GM12872 (cell line): ENCODE data around the gene FASTKD2.

Experiments used
- TF ChIP-seq, protein P1 (sequence below): IDR thresholded peaks from 3 replicates; pipeline ENCODE4 v1.5.1; 2011; ENCODE audit warnings: low read depth, mild to moderate bottlenecking, low read length, moderate library complexity; ENCODE audit not compliant: insufficient read depth

FASTKD2 gene

DNA sequence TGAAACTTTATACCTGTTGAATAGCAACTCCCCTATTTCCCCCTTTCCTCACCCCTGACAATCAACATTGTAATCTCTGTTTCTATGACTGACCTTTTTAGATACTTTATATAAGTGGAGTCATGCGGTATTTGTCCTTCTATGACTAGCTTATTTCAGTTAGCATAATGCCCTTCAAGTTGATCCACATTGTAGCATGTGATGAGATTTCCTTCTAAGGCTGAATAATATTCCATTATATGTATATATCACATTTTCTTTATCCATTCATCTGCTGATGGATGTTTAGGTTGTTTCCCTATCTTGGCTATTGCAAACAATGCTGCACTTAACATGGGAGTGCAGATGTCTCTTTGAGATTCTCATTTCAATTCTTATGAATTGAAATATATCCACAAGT, 9.5 kb downstream of the FASTKD2 start:
- TF ChIP-seq, protein P1, sequence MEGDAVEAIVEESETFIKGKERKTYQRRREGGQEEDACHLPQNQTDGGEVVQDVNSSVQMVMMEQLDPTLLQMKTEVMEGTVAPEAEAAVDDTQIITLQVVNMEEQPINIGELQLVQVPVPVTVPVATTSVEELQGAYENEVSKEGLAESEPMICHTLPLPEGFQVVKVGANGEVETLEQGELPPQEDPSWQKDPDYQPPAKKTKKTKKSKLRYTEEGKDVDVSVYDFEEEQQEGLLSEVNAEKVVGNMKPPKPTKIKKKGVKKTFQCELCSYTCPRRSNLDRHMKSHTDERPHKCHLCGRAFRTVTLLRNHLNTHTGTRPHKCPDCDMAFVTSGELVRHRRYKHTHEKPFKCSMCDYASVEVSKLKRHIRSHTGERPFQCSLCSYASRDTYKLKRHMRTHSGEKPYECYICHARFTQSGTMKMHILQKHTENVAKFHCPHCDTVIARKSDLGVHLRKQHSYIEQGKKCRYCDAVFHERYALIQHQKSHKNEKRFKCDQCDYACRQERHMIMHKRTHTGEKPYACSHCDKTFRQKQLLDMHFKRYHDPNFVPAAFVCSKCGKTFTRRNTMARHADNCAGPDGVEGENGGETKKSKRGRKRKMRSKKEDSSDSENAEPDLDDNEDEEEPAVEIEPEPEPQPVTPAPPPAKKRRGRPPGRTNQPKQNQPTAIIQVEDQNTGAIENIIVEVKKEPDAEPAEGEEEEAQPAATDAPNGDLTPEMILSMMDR: no peak

DNA sequence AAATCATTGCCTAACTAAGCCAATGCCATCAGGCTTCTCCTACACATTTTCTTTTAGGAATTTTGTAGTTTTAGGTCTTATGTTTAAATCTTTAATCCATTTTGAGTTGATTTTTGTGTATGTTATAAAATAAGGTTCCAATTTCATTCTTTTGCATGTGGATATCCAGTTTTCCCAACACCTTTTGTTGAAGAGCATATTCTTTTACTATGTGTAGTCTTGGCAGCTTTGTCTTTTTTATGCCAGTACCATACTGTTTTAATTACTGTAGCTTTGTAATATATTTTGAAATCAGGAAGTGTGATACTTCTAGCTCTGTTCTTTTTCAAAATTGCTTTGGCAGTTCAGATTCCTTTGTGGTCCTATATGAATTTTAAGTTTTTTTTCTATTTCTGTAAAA, 11.0 kb downstream of the FASTKD2 start:
- TF ChIP-seq, protein P1: no peak

DNA sequence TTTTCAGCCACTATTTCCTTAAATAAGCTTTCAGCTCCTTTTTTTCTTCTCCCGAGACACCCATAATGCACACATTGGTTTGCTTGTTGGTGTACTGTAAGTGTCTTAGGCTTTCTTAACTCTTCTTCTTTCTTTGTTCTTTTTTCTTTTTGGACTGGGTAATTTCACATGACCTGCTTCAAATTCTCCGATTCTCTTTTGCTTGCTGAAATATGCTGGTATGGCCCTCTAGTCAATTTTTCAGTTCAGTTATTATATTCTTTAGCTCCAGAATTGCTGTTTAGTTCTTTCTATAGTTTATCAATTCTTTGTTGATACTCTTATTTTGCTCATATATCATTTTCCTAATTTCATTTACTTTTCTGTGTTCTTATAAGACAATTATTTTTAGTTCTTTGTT, 15.3 kb downstream of the FASTKD2 start:
- TF ChIP-seq, protein P1: no peak

DNA sequence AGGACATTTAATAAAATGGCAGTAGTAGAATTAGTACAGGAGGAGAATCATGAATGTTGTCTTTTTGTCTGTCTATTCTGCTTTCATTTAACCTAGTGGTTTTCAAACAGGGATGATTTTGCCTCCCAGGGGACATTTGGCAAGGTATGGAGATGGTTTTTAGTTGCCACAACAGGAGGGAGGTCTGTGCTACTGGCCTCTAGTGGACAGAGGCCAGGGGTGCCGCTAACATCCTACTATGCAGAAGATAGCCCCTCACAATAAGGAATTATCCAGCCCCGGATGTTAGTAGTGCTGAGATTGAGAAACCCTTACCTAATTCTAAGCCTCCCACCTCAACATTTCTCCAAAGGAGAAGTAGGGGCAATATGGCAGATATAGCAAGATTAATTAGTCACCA, 18.3 kb downstream of the FASTKD2 start:
- TF ChIP-seq, protein P1: peak; percentile 61

DNA sequence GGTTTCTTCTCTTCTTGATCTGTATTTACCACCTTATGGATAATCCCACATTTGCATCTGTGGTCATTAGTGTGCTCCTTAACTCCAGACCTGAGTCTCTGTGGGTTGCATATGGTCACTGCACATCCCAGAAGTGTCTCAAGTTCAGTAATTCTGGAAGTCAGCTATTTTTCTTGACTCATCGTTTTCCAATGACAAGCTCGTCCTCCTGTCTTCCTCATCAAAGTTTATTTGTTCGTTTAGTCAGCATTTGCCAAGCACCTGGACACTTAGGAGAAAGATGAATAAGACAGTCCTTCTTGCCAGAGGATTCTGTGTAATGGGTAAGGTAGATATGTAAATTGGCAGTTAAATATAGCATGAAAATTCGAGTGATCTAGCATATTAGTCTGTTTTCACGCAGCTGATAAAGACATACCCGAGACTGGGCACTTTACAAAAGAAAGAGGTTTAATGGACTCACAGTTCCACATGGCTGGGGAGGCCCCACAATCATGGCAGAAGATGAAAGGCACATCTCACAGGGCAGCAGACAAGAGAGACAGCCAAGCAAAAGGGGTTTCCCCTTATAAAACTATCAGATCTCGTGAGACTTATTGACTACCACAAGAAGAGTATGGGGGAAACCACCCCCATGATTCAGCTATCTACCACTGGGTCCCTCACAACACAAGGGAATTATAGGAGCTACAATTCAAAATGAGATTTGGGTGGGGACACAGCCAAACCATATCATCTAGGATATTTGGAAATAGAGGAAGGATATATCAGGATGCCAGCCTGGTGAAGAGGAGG, 19.4 kb downstream of the FASTKD2 start:
- TF ChIP-seq, protein P1: no peak

DNA sequence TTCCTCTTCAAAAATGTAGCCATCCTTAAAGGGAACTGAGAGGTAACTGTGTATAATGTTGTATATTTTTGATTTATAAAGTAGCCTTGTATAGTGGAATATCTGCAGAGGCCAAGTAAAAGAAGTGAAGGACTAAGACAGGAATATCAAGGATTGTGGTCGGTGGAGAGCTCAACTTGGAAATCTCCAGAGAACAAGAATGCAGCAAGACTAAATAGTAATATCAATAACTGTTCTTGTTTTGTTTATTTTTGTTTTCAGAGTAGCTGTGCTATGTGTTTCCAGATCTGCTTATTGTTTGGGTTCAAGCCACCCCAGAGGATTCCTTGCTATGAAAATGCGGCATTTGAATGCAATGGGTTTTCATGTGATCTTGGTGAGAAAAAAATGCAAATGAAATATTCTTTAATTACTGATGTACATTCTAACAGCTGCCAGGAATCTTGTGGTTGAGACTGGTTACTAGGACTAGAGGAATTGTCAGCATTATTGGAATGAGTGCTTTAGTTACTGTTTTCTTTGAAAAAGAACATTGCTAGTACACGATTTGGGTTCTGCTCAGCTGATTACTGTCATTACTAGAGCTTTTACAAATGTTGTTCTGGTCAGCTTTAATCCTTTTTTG, 25.0 kb downstream of the FASTKD2 start:
- TF ChIP-seq, protein P1: no peak

DNA sequence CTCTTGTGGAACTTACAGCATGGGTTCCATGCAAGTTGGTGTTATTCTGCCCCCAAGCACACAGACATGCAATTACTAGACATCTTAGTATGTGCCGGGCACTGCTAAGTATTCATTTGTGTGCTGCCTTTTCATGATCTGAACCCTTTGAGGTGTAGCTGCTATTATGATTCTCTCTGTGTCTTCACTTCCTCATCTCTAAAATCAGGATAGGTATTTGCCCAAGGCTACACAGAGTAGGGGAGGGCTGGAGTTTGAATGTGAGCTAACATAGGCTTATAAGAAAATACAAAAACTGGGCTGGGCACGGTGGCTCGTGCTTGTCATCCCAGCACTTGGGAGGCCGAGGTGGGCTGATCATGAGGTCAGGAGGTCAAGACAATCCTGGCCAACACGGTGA, 27.2 kb downstream of the FASTKD2 start:
- TF ChIP-seq, protein P1: no peak
